Measurements from ENCODE around the gene CRTC3.
A peak's percentile ranks its signal among the peaks of the same experiment; 100 is the strongest.

CRTC3 gene

GRCh38 chr15:90677807-90678790 lies 148.4 kb downstream of the CRTC3 start:
- no CpG with 5 or more reads among the region's 12 CpGs for WGBS (ENCODE audit: extremely low coverage, insufficient coverage, insufficient read length)
- Histone ChIP-seq H3K79me1 (ENCODE audit: low read length) (no peaks in the 10 kb centered on the region), H3K36me3 (ENCODE audit: control insufficient read depth in 1 of 2, insufficient read depth in 2 of 2, low read length in 2 of 2) (no peaks in the 10 kb centered on the region), H3K27me3 (ENCODE audit: insufficient read depth, low read length) (no peaks in the 10 kb centered on the region), H3K79me2 (ENCODE audit: control insufficient read depth, insufficient read depth, low read length, poor library complexity) (no peaks in the 10 kb centered on the region), H3K14ac (ENCODE audit: low read length) (no peak overlapping the region), H3K9me3 (ENCODE audit: insufficient read depth, low read depth, low read length) (no peaks in the 10 kb centered on the region), H3K27ac (ENCODE audit: low read depth, low read length) (no peak overlapping the region), H3K4me2 (ENCODE audit: low read length) (no peak overlapping the region), H2AK5ac (ENCODE audit: low read length) (no peak overlapping the region), H4K12ac (ENCODE audit: low read depth, low read length) (no peak overlapping the region), H4K91ac (ENCODE audit: low read depth, low read length) (no peak overlapping the region), H2BK120ac (ENCODE audit: insufficient read depth, low read length, poor library complexity) (no peak overlapping the region), H3K4me3 (ENCODE audit: low read depth, low read length) (no peak overlapping the region), H3K18ac (ENCODE audit: low read length) (no peak overlapping the region), H3K4me1 (ENCODE audit: control insufficient read depth in 1 of 2, insufficient read depth in 2 of 2, low read length in 2 of 2) (no peaks in the 10 kb centered on the region), H3K9ac (ENCODE audit: low read length) (no peak overlapping the region), H3K23ac (ENCODE audit: low read length) (no peak overlapping the region), H2BK5ac (ENCODE audit: low read depth, low read length, poor library complexity) (no peak overlapping the region), H4K8ac (ENCODE audit: low read depth, low read length) (no peak overlapping the region), H2BK12ac (ENCODE audit: low read length) (no peak overlapping the region), H3K4ac (ENCODE audit: low read depth, low read length) (no peak overlapping the region), H2AFZ (ENCODE audit: insufficient read depth, low read length, poor library complexity) (no peak overlapping the region)
- no peak for DNase-seq

- no peak overlapping the region for H3K14ac ChIP-seq (ENCODE audit: low read length)
- no peak overlapping the region for H3K4ac ChIP-seq (ENCODE audit: low read depth, low read length)
- no peak overlapping the region for H4K8ac ChIP-seq (ENCODE audit: low read depth, low read length)
- no peaks in the 10 kb centered on the region for H3K4me1 ChIP-seq (ENCODE audit: control insufficient read depth in 1 of 2, insufficient read depth in 2 of 2, low read length in 2 of 2)
- H3K79me2 ChIP-seq (ENCODE audit: control insufficient read depth, insufficient read depth, low read length, poor library complexity): no peaks in the 10 kb centered on the region
- no peak overlapping the region for H3K23ac ChIP-seq (ENCODE audit: low read length)
- H3K36me3 ChIP-seq (ENCODE audit: control insufficient read depth in 1 of 2, insufficient read depth in 2 of 2, low read length in 2 of 2): no peaks in the 10 kb centered on the region
- H2AK5ac ChIP-seq (ENCODE audit: low read length): no peak overlapping the region
- H3K27ac ChIP-seq (ENCODE audit: low read depth, low read length): no peak overlapping the region
- H4K91ac ChIP-seq (ENCODE audit: low read depth, low read length): no peak overlapping the region
- H2BK120ac ChIP-seq (ENCODE audit: insufficient read depth, low read length, poor library complexity): no peak overlapping the region
- H3K4me2 ChIP-seq (ENCODE audit: low read length): no peak overlapping the region
- H2BK12ac ChIP-seq (ENCODE audit: low read length): no peak overlapping the region
- WGBS (ENCODE audit: extremely low coverage, insufficient coverage, insufficient read length): no CpG with 5 or more reads among the region's 3 CpGs
- H2BK5ac ChIP-seq (ENCODE audit: low read depth, low read length, poor library complexity): no peak overlapping the region
- H3K27me3 ChIP-seq (ENCODE audit: insufficient read depth, low read length): no peaks in the 10 kb centered on the region
- no peaks in the 10 kb centered on the region for H3K9me3 ChIP-seq (ENCODE audit: insufficient read depth, low read depth, low read length)
- no peak overlapping the region for H3K18ac ChIP-seq (ENCODE audit: low read length)
- H3K9ac ChIP-seq (ENCODE audit: low read length): no peak overlapping the region
- H4K12ac ChIP-seq (ENCODE audit: low read depth, low read length): no peak overlapping the region
- H3K4me3 ChIP-seq (ENCODE audit: low read depth, low read length): no peak overlapping the region
- no peak for DNase-seq
- no peaks in the 10 kb centered on the region for H3K79me1 ChIP-seq (ENCODE audit: low read length)
- H2AFZ ChIP-seq (ENCODE audit: insufficient read depth, low read length, poor library complexity): no peak overlapping the region
These were observed 150.2 kb downstream of the CRTC3 start for GRCh38 chr15:90679959-90680358.

- Histone ChIP-seq H3K4ac (ENCODE audit: low read depth, low read length) (no peak overlapping the region), H3K27me3 (ENCODE audit: insufficient read depth, low read length) (no peaks in the 10 kb centered on the region), H2AK5ac (ENCODE audit: low read length) (no peak overlapping the region), H3K79me2 (ENCODE audit: control insufficient read depth, insufficient read depth, low read length, poor library complexity) (no peaks in the 10 kb centered on the region), H3K9ac (ENCODE audit: low read length) (no peak overlapping the region), H4K12ac (ENCODE audit: low read depth, low read length) (no peak overlapping the region), H2BK5ac (ENCODE audit: low read depth, low read length, poor library complexity) (no peak overlapping the region), H3K4me2 (ENCODE audit: low read length) (no peak overlapping the region), H4K8ac (ENCODE audit: low read depth, low read length) (no peak overlapping the region), H3K23ac (ENCODE audit: low read length) (no peak overlapping the region), H3K79me1 (ENCODE audit: low read length) (no peaks in the 10 kb centered on the region), H2AFZ (ENCODE audit: insufficient read depth, low read length, poor library complexity) (no peak overlapping the region), H3K4me1 (ENCODE audit: control insufficient read depth in 1 of 2, insufficient read depth in 2 of 2, low read length in 2 of 2) (no peaks in the 10 kb centered on the region), H2BK12ac (ENCODE audit: low read length) (no peak overlapping the region), H3K36me3 (ENCODE audit: control insufficient read depth in 1 of 2, insufficient read depth in 2 of 2, low read length in 2 of 2) (no peaks in the 10 kb centered on the region), H4K91ac (ENCODE audit: low read depth, low read length) (no peak overlapping the region), H3K14ac (ENCODE audit: low read length) (no peak overlapping the region), H2BK120ac (ENCODE audit: insufficient read depth, low read length, poor library complexity) (no peak overlapping the region), H3K18ac (ENCODE audit: low read length) (no peak overlapping the region), H3K4me3 (ENCODE audit: low read depth, low read length) (no peak overlapping the region), H3K9me3 (ENCODE audit: insufficient read depth, low read depth, low read length) (no peaks in the 10 kb centered on the region), H3K27ac (ENCODE audit: low read depth, low read length) (no peak overlapping the region)
- peak in 1 of 2 donors; percentile 16 for DNase-seq
- no CpG with 5 or more reads among the region's 6 CpGs for WGBS (ENCODE audit: extremely low coverage, insufficient coverage, insufficient read length)
These were observed 150.7 kb downstream of the CRTC3 start for GRCh38 chr15:90680371-90680935.

- H2BK5ac ChIP-seq (ENCODE audit: low read depth, low read length, poor library complexity): no peak overlapping the region
- no peaks in the 10 kb centered on the region for H3K79me1 ChIP-seq (ENCODE audit: low read length)
- no peak overlapping the region for H3K4ac ChIP-seq (ENCODE audit: low read depth, low read length)
- no peak overlapping the region for H2AK5ac ChIP-seq (ENCODE audit: low read length)
- H2BK12ac ChIP-seq (ENCODE audit: low read length): no peak overlapping the region
- no peak overlapping the region for H4K91ac ChIP-seq (ENCODE audit: low read depth, low read length)
- DNase-seq: no peak
- H3K9ac ChIP-seq (ENCODE audit: low read length): no peak overlapping the region
- no peak overlapping the region for H3K4me2 ChIP-seq (ENCODE audit: low read length)
- H3K9me3 ChIP-seq (ENCODE audit: insufficient read depth, low read depth, low read length): no peaks in the 10 kb centered on the region
- no peaks in the 10 kb centered on the region for H3K4me1 ChIP-seq (ENCODE audit: control insufficient read depth in 1 of 2, insufficient read depth in 2 of 2, low read length in 2 of 2)
- no peak overlapping the region for H3K23ac ChIP-seq (ENCODE audit: low read length)
- H3K27ac ChIP-seq (ENCODE audit: low read depth, low read length): no peak overlapping the region
- no peak overlapping the region for H3K14ac ChIP-seq (ENCODE audit: low read length)
- no peak overlapping the region for H3K4me3 ChIP-seq (ENCODE audit: low read depth, low read length)
- no peaks in the 10 kb centered on the region for H3K27me3 ChIP-seq (ENCODE audit: insufficient read depth, low read length)
- H2AFZ ChIP-seq (ENCODE audit: insufficient read depth, low read length, poor library complexity): no peak overlapping the region
- no peak overlapping the region for H4K12ac ChIP-seq (ENCODE audit: low read depth, low read length)
- H4K8ac ChIP-seq (ENCODE audit: low read depth, low read length): no peak overlapping the region
- H3K36me3 ChIP-seq (ENCODE audit: control insufficient read depth in 1 of 2, insufficient read depth in 2 of 2, low read length in 2 of 2): no peaks in the 10 kb centered on the region
- no CpG with 5 or more reads among the region's 1 CpG for WGBS (ENCODE audit: extremely low coverage, insufficient coverage, insufficient read length)
- no peak overlapping the region for H2BK120ac ChIP-seq (ENCODE audit: insufficient read depth, low read length, poor library complexity)
- no peak overlapping the region for H3K18ac ChIP-seq (ENCODE audit: low read length)
- no peaks in the 10 kb centered on the region for H3K79me2 ChIP-seq (ENCODE audit: control insufficient read depth, insufficient read depth, low read length, poor library complexity)
These were observed 151.3 kb downstream of the CRTC3 start for GRCh38 chr15:90681056-90681455.
